A549 (cell line): ENCODE results near the gene ANKRD34A.

Source experiments
- CEBPB ChIP-seq, 2 experiments: fragments of >200 bp in 1 of 2; sonication (Bioruptor Twin) in 1 of 2; formaldehyde crosslinking in 1 of 2; IDR thresholded peaks; 2 replicates each; pipeline ENCODE4 v1.6.1; 2012 to 2016
- HDAC2 ChIP-seq: fragments of 200-600 bp; sonication (generic); IDR thresholded peaks from 2 replicates; pipeline ENCODE4 v1.6.1; 2016
- HOXA7 ChIP-seq: fragments of 250-450 bp; sonication (Bioruptor Pico); IDR thresholded peaks from 2 replicates; pipeline ENCODE4 v1.5.0; 2020; ENCODE audit warnings: mild to moderate bottlenecking, moderate library complexity
- MAX ChIP-seq: IDR thresholded peaks from 2 replicates; pipeline ENCODE4 v1.6.1; 2012
- NPAS2 ChIP-seq: fragments of 250-450 bp; sonication (Bioruptor Pico); IDR thresholded peaks from 2 replicates; pipeline ENCODE4 v1.8.0; 2022; ENCODE audit warnings: mild to moderate bottlenecking, moderate library complexity, borderline replicate concordance
- PHF8 ChIP-seq: fragments of 200-600 bp; sonication (generic); IDR thresholded peaks from 2 replicates; pipeline ENCODE4 v1.6.1; 2016; ENCODE audit warnings: low read depth, mild to moderate bottlenecking, antibody characterized with exemption, moderate library complexity, borderline replicate concordance
- POLR2A ChIP-seq: IDR thresholded peaks from 2 replicates; pipeline ENCODE4 v1.6.1; 2012; ENCODE audit warnings: mild to moderate bottlenecking, low read length
- RNF2 ChIP-seq: fragments of 200-600 bp; sonication (generic); IDR thresholded peaks from 2 replicates; pipeline ENCODE4 v1.6.1; 2016; ENCODE audit warnings: low read depth, mild to moderate bottlenecking, antibody characterized with exemption, moderate library complexity, borderline replicate concordance
- USF2 ChIP-seq: fragments of 450-650 bp; IDR thresholded peaks from 2 replicates; pipeline ENCODE4 v1.6.1; 2014; ENCODE audit warnings: antibody characterized with exemption

- TF ChIP-seq HDAC2 (no peak), POLR2A (no peak), CEBPB (IDR thresholded peaks at IDR 0.05) (no peak), MAX (no peak), HOXA7 (CRISPR knock-in tag) (no peak), RNF2 (no peak), USF2 (no peak), PHF8 (no peak), NPAS2 (CRISPR knock-in tag) (no peak)
These were observed 35.1 kb upstream of the ANKRD34A start for GRCh38 chr1:145999321-146000024.
